ENCODE results near the gene CHD1. TPM values are rescaled to one million over a fixed set of nuclear protein-coding genes. Genes with fewer than 3 reads are reported as not detected.

The CHD1 gene
- total and polyA plus RNA-seq, 9 of the 15 experiments (the other 6 are each of a cell fraction or from before 2014, with no cell fraction given), result 27.3 to 133 (median 58.7) TPM

- Histone ChIP-seq H3K27me3 (ENCODE audit: control insufficient read depth in 2 of 2, insufficient read depth in 2 of 2, low read length in 2 of 2) (no peaks in the 10 kb centered on the region), H3K9me1 (ENCODE audit: control insufficient read depth, insufficient read depth, low read length) (no peaks in the 10 kb centered on the region), H4K20me1 (replicated peaks; ENCODE audit: control insufficient read depth, insufficient read depth, low read length) (peaks cover 4% of the 10 kb centered on the region; the same call in 1 of the 2 replicates), H3K4me3 (no peak overlapping the region), H3K79me2 (ENCODE audit: control insufficient read depth, insufficient read depth, low read length) (peaks cover 99% of the 10 kb centered on the region), H3K36me3 (ENCODE audit: control insufficient read depth, insufficient read depth, low read length) (peaks cover 87% of the 10 kb centered on the region), H3K9me3 (replicated peaks; ENCODE audit: control insufficient read depth, insufficient read depth, low read depth, low read length) (no peaks in the 10 kb centered on the region), H2AFZ (ENCODE audit: low read depth, low read length) (no peak overlapping the region), H3K4me2 (ENCODE audit: insufficient read depth, low read length) (no peak overlapping the region), H3K4me1 (replicated peaks in 1 of 2; ENCODE audit: control insufficient read depth in 2 of 2, insufficient read depth in 2 of 2, low read length in 2 of 2) (peaks cover 0 to 2% of the 10 kb centered on the region in 2 experiments; a peak in 1 of 5 replicates), H3K27ac (ENCODE audit: extremely low read depth, low read depth, low read length) (0 out of 3 replicates have a peak overlapping the region, but pooled peaks have one; percentile 14), H3K9ac (ENCODE audit: insufficient read depth in 1 of 2, low read depth in 2 of 2, low read length in 2 of 2) (no peak overlapping the region)
- no peak for DNase-seq (ENCODE audit: extremely low read depth in 1 of 4, low spot score in 3 of 4)
- ChIA-PET CTCF (ENCODE audit: low intra/inter-chr PET ratio) (no interaction called here), POLR2A (interaction anchor here (1.1 to 3.0 kb wide), 3 partner anchors 10 to 111 kb away, joined by 3 to 11 read pairs (median 3); no protein-coding TSS in a partner anchor)
- no peak for FAIRE-seq
- in situ Hi-C loops (cut with MboI) (no loop called here), intact Hi-C loops (cut with micrococcal nuclease) (no loop called here)
- no TSS peak for BruUV-seq (replicated peaks)
- TF ChIP-seq HMG20B (CRISPR knock-in tag; IDR thresholded peaks at IDR 0.05) (no peak), PYGO2 (tag; IDR thresholded peaks at IDR 0.05) (no peak), SPI1 (IDR thresholded peaks at IDR 0.05; ENCODE audit: borderline replicate concordance, low read depth, low read length) (no peak), MCM7 (IDR thresholded peaks at IDR 0.05) (no peak), RBM17 (IDR thresholded peaks at IDR 0.05; ENCODE audit: borderline replicate concordance, low read depth, low read length) (no peak), ZSCAN29 (IDR thresholded peaks at IDR 0.05) (no peak), KLF6 (CRISPR knock-in tag; IDR thresholded peaks at IDR 0.05; ENCODE audit: borderline replicate concordance) (no peak), DEAF1 (CRISPR knock-in tag; IDR thresholded peaks at IDR 0.05) (no peak), NR2C2 (CRISPR knock-in tag; IDR thresholded peaks at IDR 0.05) (no peak), NR2C2 (tag; IDR thresholded peaks at IDR 0.05) (no peak), ZNF436 (CRISPR knock-in tag; IDR thresholded peaks at IDR 0.05) (no peak), ETV5 (CRISPR knock-in tag; IDR thresholded peaks at IDR 0.05; ENCODE audit: low read depth) (no peak), GTF2B (IDR thresholded peaks at IDR 0.05; ENCODE audit: extremely low read depth, insufficient read length) (no peak)
- 70% methylated on average over 2 of the region's 2 CpGs for WGBS (ENCODE audit: insufficient coverage, low coverage, missing lambda C conversion rate)
- ATAC-seq, result no peak
These were observed 11.4 kb downstream of the CHD1 start for GRCh38 chr5:98917433-98917832.
